Measurements from ENCODE around the gene LRMDA. TPM values are rescaled to one million over a fixed set of nuclear protein-coding genes. Genes with fewer than 3 reads are reported as not detected.

LRMDA gene
- total RNA-seq, 3 donors from 2014 or later, result 8.3 to 17.1 (median 11.1) TPM

- Histone ChIP-seq H3K9me3 (peaks cover 0 to 8% of the 10 kb centered on the region in 2 donors), H3K4me3 (no peak overlapping the region), H3K36me3 (no peaks in the 10 kb centered on the region), H3K27me3 (no peaks in the 10 kb centered on the region), H3K27ac (no peak overlapping the region), H3K4me1 (no peaks in the 10 kb centered on the region)
- DNase-seq (ENCODE audit: low spot score in 2 of 2), result no peak
- intact Hi-C loops (cut with DNase I; ENCODE audit: low total_unique reads), result no loop called here
- no peak for TF ChIP-seq POLR2AphosphoS5 (IDR thresholded peaks at IDR 0.05)
- no peak for TF ChIP-seq CTCF (IDR thresholded peaks at IDR 0.05)
- TF ChIP-seq POLR2A (IDR thresholded peaks at IDR 0.05), result no peak
Observed at GRCh38 chr10:75941223-75941801, 509.9 kb downstream of the LRMDA start.

DNA sequence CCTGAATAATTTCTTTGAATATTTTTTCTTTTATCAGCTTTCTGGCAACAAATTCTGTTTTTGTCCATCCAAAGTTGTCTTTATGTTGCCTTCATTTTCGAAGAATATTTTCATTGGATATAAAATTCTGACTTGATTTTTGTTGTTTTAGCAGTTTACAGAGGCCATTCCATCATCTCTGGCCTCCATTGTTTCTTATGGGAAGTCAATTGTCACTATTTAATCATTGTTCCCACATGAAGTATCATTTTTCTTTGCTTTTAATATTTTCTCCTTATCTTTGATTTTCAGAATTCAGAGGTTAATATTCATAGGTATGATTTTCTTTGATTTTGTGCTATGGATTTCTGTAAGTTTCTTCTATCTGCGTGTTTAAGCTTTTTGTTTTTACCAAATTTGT, 512.6 kb downstream of the LRMDA start:
- peaks cover 0 to 8% of the 10 kb centered on the region in 2 donors for H3K9me3 ChIP-seq
- H3K4me1 ChIP-seq, result no peaks in the 10 kb centered on the region
- TF ChIP-seq CTCF (IDR thresholded peaks at IDR 0.05) (no peak), POLR2A (IDR thresholded peaks at IDR 0.05) (no peak), POLR2AphosphoS5 (IDR thresholded peaks at IDR 0.05) (no peak)
- no peaks in the 10 kb centered on the region for H3K27me3 ChIP-seq
- H3K4me3 ChIP-seq, result no peak overlapping the region
- no peaks in the 10 kb centered on the region for H3K36me3 ChIP-seq
- H3K27ac ChIP-seq, result no peak overlapping the region
- intact Hi-C loops (cut with DNase I; ENCODE audit: low total_unique reads), result no loop called here
- no peak for DNase-seq (ENCODE audit: low spot score in 2 of 2)

GRCh38 chr10:75948583-75948982, 517.2 kb downstream of the LRMDA start:
- Histone ChIP-seq H3K4me3 (no peak overlapping the region), H3K9me3 (peaks cover 0 to 8% of the 10 kb centered on the region in 2 donors), H3K4me1 (no peaks in the 10 kb centered on the region), H3K27ac (no peak overlapping the region), H3K27me3 (no peaks in the 10 kb centered on the region), H3K36me3 (no peaks in the 10 kb centered on the region)
- TF ChIP-seq POLR2A (IDR thresholded peaks at IDR 0.05), result no peak
- TF ChIP-seq CTCF (IDR thresholded peaks at IDR 0.05), result no peak
- TF ChIP-seq POLR2AphosphoS5 (IDR thresholded peaks at IDR 0.05), result no peak
- intact Hi-C loops (cut with DNase I; ENCODE audit: low total_unique reads), result no loop called here
- DNase-seq (ENCODE audit: low spot score in 2 of 2), result no peak

- TF ChIP-seq POLR2A (IDR thresholded peaks at IDR 0.05) (no peak), POLR2AphosphoS5 (IDR thresholded peaks at IDR 0.05) (no peak), CTCF (IDR thresholded peaks at IDR 0.05) (no peak)
- intact Hi-C loops (cut with DNase I; ENCODE audit: low total_unique reads), result no loop called here
- no peaks in the 10 kb centered on the region for H3K36me3 ChIP-seq
- no peaks in the 10 kb centered on the region for H3K4me1 ChIP-seq
- H3K27me3 ChIP-seq, result no peaks in the 10 kb centered on the region
- peaks cover 0 to 3% of the 10 kb centered on the region in 2 donors for H3K9me3 ChIP-seq
- no peak for DNase-seq (ENCODE audit: low spot score in 2 of 2)
- no peak overlapping the region for H3K27ac ChIP-seq
- H3K4me3 ChIP-seq, result no peak overlapping the region
Observed at GRCh38 chr10:75950307-75950706, 518.9 kb downstream of the LRMDA start.

DNA sequence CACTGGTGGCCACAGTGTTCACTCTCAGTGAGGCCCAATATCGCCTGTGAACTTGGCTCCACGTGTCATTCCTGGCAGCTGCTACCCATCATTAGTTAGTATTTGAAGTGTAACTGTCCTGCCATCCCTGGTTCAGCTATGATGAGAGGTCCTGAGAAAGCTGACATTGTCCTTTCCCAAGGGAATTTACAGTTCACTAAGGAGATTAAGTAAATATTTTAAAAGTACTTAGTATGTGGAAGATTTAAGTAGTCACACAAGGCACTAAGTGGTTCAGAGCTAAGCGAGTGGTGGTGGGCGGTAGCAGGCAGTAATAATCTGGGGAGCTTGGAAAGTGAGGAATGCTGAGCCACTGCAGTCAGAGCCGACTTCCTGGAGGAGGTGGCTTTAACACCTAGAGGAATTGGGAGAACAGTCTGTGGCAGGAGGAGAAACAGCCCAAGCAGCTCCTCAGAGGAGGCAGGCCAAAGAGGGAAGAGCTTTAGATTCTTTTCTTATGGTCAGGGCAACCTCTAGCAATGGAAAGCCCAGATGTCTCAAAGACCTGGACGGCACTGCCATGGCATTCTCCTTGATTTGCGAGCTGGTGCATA, 519.7 kb downstream of the LRMDA start:
- H3K4me3 ChIP-seq, result no peak overlapping the region
- intact Hi-C loops (cut with DNase I; ENCODE audit: low total_unique reads), result no loop called here
- H3K9me3 ChIP-seq, result no peaks in the 10 kb centered on the region
- no peaks in the 10 kb centered on the region for H3K27me3 ChIP-seq
- TF ChIP-seq CTCF (IDR thresholded peaks at IDR 0.05) (no peak), POLR2A (IDR thresholded peaks at IDR 0.05) (no peak), POLR2AphosphoS5 (IDR thresholded peaks at IDR 0.05) (no peak)
- no peaks in the 10 kb centered on the region for H3K4me1 ChIP-seq
- no peak overlapping the region for H3K27ac ChIP-seq
- H3K36me3 ChIP-seq, result no peaks in the 10 kb centered on the region
- no peak for DNase-seq (ENCODE audit: low spot score in 2 of 2)
